Thyroid gland (tissue), 4 donors: Measurements from ENCODE around the gene GSTA4.

ENCODE experiments used
- CTCF ChIP-seq, 6 experiments: fragments of 200-600 bp in 3 of 6; fragments of 450-650 bp in 3 of 6; sonication (generic) in 3 of 6; IDR thresholded peaks; one replicate each; pipeline ENCODE4 v1.5.1; 2016 to 2019; ENCODE audit warnings: antibody characterized with exemption in 6 of 6, mild to moderate bottlenecking in 2 of 6, inconsistent platforms in 1 of 6, moderate library complexity in 1 of 6
- POLR2A ChIP-seq, 2 donors: fragments of 450-650 bp; IDR thresholded peaks; one replicate each; pipeline ENCODE4 v1.6.1; 2017; ENCODE audit warnings: antibody characterized with exemption in 2 of 2, mild to moderate bottlenecking in 2 of 2, moderate library complexity in 1 of 2

- TF ChIP-seq CTCF (IDR thresholded peaks at IDR 0.05) = no peak
- no peak for TF ChIP-seq POLR2A (IDR thresholded peaks at IDR 0.05)
Measured at GRCh38 chr6:52958546-52959255, 36.4 kb downstream of the GSTA4 start.
